SK-N-MC (cell line): ENCODE measurements around the gene PIGR.

Source experiments
- EZH2 ChIP-seq: fragments of 200-600 bp; sonication (generic); IDR thresholded peaks from one replicate; pipeline ENCODE4 v1.6.1; 2017; ENCODE audit warnings: antibody characterized with exemption
- POLR2AphosphoS5 ChIP-seq: IDR thresholded peaks from 2 replicates; pipeline ENCODE4 v1.6.1; 2012; ENCODE audit warnings: mild to moderate bottlenecking, low read depth, low read length, borderline replicate concordance

DNA sequence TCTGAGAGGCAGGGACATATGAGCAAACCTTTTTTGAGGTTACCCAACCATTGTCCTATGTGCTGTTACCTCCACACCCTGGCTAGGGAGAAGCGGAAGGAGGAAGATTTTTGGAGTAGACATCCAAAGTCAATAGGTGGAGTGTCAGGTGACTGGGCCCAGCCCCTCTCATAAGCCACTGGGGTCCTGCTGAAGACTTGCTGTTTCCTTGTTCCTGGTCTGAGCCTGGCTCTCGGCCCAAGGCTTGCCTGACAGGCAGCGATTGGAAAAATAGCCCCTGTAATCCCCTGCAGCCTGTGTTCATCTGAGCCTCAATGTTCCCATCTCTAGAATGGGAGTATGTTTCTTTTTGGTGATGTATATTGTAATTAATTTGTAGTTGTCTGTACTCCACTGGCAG is 6.9 kb upstream of the PIGR start:
- TF ChIP-seq EZH2 (no peak), POLR2AphosphoS5 (no peak)
